Adrenal gland (tissue), 5 donors: ENCODE data around the gene ZNF594.

ENCODE experiments used
- CTCF ChIP-seq, 6 experiments: fragments of 450-650 bp in 4 of 6; fragments of 200-600 bp in 2 of 6; sonication (generic) in 1 of 6; IDR thresholded peaks; 1 replicate in 5 of 6; 2 replicates in 1 of 6; pipeline versions ENCODE4 v1.5.1 to v1.8.0; 2016 to 2021; ENCODE audit warnings: antibody characterized with exemption in 6 of 6, mild to moderate bottlenecking in 2 of 6, moderate library complexity in 1 of 6
- POLR2A ChIP-seq, 2 donors: fragments of 450-650 bp; IDR thresholded peaks; one replicate each; pipeline ENCODE4 v1.6.1; 2017; ENCODE audit warnings: antibody characterized with exemption in 2 of 2, mild to moderate bottlenecking in 2 of 2, moderate library complexity in 1 of 2
- donor health status: DM: no; HTN: no; CAD: no.

GRCh38 chr17:5179003-5179402, 12.7 kb downstream of the ZNF594 start:
- TF ChIP-seq CTCF (IDR thresholded peaks at IDR 0.05) (no peak), POLR2A (IDR thresholded peaks at IDR 0.05) (no peak)
